ENCODE results near the gene PYY. TPM values are rescaled to one million over a fixed set of nuclear protein-coding genes. Genes with fewer than 3 reads are reported as not detected.
"Not testable (repeated sequence)": the region's sequence is repeated elsewhere in the genome, so short reads cannot be mapped to it uniquely, and the experiment has no call there.

PYY gene
- total RNA-seq, 1 donor from 2014 or later: not detected

DNA sequence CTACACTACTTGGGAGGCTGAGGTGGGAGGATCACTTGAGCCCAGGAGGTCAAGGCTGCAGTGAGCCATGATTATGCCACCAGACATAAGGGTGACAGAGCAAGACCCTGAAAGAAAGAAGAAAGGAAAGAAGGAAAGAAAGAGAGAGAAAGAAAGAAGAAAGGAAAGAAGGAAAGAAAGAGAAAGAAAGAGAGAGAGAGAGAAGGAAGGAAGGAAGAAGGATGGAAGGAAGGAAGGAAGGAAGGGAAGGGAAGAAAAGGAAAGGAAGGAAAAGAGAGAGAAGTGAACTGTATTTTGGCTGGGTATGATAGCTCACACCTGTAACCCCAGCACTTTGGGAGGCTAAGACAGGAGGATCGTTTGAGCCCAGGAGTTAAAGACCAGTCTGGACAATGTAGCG lies 24.3 kb upstream of the PYY start:
- no peak for ATAC-seq

- no peak for ATAC-seq
Measured at GRCh38 chr17:43976963-43977837, 23.5 kb upstream of the PYY start.

GRCh38 chr17:43975898-43976297 lies 22.2 kb upstream of the PYY start:
- ATAC-seq: no peak

DNA sequence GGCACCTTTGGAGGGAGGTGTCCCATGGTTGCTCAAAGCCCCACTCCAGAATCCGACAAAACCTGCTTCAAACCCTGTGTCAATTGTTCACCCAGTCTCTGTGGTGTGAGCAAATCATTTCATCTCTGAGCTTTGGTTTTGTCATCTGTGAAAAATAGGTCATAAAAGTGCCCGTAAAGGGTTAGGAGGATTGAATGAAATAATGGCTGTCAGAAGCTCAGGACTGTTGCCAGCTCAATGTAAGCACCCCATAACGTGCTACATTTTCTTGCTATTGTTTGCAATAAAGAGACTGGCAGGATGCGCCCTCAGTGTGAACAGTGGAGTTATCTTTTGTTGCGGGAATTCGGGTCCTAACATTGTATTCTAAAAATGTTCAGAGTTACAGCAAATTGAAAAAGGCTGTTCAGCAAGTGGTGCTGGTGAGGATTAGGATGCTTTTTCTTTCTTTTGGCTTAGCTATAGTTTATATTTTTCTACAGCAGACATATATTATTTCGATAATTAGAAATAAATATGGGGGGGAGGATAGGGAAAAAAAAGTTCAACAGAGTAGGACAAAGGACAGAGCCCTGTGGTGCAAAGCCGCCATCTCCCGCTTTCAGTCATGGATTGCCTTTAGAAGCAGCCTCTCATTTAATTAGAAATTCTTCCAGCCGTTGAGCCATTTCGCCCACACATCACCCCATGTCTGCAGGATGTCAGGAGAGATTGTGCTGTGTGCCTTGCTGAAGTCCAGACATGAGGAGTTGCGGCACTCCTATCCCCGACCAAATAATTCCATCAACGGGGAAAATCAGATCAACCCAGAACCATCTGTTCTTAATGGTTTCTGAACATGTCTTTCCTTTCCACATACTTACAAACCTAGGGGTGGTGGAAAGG lies 20.9 kb upstream of the PYY start:
- no peak for ATAC-seq

DNA sequence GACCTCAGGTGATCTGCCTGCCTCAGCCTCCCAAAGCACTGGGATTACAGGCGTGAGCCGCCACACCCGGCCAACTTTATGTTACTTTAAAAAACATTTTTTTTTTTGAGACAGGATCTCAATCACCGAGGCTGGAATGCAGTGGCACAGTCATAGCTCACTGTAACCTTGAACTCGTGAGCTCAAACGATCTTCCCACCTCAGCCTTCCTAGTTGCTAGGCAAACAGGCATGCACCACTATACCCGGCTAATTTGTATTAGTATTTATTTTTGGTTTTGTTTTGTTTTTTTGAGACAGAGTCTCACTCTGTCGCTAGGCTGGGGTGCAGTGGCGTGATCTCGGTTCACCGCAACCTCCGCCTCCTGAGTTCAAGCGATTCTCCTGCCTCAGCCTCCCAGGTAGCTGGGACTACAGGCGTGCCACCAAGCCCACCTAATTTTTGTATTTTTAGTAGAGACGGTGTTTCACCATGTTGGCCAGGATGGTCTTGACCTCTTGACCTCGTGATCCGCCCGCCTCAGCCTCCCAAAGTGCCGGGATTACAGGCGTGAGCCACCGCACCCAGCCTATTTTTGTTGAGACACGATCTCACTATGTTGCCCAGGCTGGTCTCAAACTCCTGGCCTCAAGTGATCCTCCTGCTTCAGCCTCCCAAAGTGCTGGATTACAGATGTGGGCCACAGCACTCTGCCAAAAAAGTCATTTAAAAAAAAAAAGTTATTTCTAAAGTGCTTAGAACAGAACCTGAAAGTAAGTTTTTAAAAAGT lies 18.9 kb upstream of the PYY start:
- ATAC-seq: not testable (repeated sequence)

- not testable (repeated sequence) for ATAC-seq
Measured at GRCh38 chr17:43971436-43971835, 17.7 kb upstream of the PYY start.

DNA sequence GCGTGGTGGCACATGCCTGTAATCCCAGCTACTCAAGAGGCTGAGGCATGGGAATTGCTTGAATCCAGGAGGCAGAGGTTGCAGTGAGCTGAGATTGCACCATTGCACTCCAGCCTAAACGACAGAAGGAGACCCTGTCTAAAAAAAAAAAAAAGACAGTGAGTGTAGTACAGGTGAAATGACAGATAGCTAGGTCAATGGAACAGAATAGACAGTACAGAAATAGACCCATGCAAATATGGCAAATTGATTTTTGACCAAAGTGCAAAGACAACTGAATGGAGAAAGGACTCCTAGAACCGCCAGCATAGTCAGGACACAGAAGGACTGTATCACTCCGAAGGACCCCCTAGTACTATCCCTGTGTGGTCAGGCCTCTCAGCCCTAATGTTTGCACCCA lies 16.6 kb upstream of the PYY start:
- no peak for ATAC-seq

DNA sequence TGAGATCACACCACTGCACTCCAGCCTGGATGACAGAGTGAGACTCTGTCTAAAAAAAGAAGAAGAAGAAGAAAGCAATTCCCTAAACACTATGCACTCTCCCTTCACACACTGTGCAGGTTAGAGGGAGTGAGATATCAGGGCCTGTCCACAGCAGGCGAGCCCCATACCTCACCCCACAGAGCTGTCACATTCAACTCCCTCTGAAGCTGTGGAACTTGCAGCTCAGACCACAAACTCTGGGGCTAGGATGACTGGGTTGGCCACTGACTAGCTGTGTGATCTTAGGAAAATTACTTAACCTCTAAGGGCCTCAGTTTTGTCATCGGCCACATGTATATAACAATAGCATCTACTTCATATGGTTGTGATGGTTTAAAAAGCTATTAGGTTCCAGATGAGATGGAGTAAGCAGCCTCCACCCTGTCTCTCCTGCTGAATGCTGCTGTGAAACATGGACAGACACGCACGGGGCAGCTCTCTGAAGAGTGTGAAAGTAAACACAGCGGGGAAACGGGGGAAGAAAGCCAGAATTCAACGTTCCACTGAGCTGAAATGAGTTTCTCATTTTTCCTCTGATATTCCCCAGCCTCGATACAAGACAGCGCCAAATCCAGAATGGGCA lies 13.6 kb upstream of the PYY start:
- no peak for ATAC-seq

- ATAC-seq: no peak
Measured at GRCh38 chr17:43966276-43966675, 12.5 kb upstream of the PYY start.

DNA sequence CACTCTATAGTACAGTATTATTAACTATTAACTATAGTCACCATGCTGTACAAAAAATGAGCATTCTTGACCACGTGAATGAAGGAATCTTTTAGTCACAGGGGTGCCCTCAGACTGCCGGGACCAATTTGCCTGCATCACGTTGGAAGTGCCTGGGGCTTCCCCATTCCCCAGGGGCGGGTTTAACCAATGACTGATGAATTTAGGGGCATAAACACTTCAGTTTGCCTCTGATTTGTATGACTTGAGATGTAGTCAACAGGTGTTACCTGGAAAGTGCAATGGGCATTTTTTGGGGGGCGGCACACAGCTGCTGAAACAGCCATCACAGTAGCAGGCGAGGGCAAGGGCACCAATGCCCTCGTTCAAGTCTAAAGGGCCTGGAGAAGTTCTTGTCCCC lies 8.7 kb upstream of the PYY start:
- ATAC-seq: no peak

GRCh38 chr17:43961954-43962353 lies 8.2 kb upstream of the PYY start:
- ATAC-seq: no peak

DNA sequence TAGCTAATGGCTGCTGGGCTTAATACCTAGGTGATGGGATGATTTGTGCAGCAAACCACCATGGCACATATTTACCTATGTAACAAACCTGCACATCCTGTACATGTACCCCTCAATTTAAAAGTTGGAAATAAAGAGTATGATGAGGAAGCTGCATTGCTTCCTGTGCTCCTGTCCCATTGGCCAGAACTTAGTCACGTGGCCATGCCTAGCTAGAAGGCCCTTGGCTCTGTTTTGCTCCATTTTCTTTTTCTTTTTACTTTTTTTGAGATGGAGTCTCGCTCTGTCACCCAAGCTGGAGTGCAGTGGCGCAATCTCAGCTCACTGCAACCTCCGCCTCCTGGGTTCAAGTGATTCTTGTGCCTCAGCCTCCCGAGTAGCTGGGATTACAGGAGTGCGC lies 7.6 kb upstream of the PYY start:
- ATAC-seq: not testable (repeated sequence)

GRCh38 chr17:43958748-43959352 lies 5.1 kb upstream of the PYY start:
- ATAC-seq: no peak

- ATAC-seq: no peak
Measured at GRCh38 chr17:43956222-43956621, 2.5 kb upstream of the PYY start.

- no peak for ATAC-seq
Measured at GRCh38 chr17:43952724-43953666, 745 bp downstream of the PYY start.

GRCh38 chr17:43952351-43952723 lies 1.4 kb downstream of the PYY start:
- no peak for ATAC-seq

GRCh38 chr17:43951750-43952149 lies 2.0 kb downstream of the PYY start:
- no peak for ATAC-seq

- ATAC-seq: no peak
Measured at GRCh38 chr17:43950554-43950953, 3.2 kb downstream of the PYY start.

DNA sequence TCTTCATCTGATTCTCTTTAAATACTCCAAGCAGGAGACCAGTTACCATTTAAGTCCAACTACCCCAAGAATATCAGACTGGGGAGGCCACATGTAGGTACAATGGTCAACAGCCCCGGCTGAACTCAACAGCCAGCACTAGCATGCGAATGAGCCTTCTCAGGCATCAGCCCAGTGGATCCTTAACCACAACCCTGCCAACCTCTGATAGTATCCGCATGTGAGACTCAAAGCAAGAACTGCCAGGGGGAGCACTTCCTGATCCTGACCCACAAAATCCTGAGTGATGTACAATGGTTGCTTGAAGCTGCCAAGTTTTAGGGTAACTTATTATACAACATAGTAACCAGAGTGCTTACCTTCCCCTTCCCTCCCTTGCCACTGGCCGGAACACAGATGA lies 4.0 kb downstream of the PYY start:
- no peak for ATAC-seq

DNA sequence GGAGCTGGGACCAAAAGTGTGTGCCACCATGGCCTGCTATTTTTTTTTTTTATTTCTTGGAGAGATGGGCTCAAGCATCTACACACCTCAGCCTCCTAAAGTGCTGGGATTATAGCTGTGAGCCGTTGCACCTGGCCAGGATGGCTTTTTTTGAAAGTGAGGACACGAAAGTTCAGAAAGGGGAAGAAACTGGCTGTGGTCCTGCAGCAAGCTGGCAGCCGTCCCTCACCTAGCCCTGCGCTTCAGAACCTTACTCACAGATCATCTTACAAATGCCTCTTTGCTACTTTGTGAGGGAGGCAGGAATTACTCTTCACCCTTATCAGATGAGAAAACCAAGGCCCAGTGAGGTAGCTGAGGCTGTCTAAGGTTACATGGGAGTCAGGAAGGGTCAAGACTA lies 7.0 kb downstream of the PYY start:
- ATAC-seq: no peak

All from esophagus mucosa (tissue), 1 donor.